Spleen (tissue), 11 donors: ENCODE results near the gene RHBDF2. TPM values are rescaled to one million over a fixed set of nuclear protein-coding genes. Genes with fewer than 3 reads are reported as not detected.
A peak's percentile ranks its signal among the peaks of the same experiment; 100 is the strongest.

Experiments used
- DNase-seq: peaks from one replicate; pipeline ENCODE4 v3.0.0-alpha.2; 2020
- H3K27ac ChIP-seq, 8 donors: fragments of 200-600 bp; sonication (generic) in 7 of 8; 1 replicate in 4 of 8; 2 replicates in 4 of 8; pipeline versions ENCODE4 v1.5.0 to v1.8.0; 2016 to 2021; ENCODE audit warnings: inconsistent platforms in 4 of 8, mild to moderate bottlenecking in 4 of 8, moderate library complexity in 1 of 8
- H3K27me3 ChIP-seq, 7 donors: fragments of 200-600 bp; sonication (generic) in 6 of 7; replicated peaks in 1 of 7; 1 replicate in 4 of 7; 2 replicates in 3 of 7; pipeline versions ENCODE4 v1.5.0 to v1.8.0; 2016 to 2021; ENCODE audit warnings: inconsistent platforms in 3 of 7, mild to moderate bottlenecking in 1 of 7
- H3K36me3 ChIP-seq, 6 donors: fragments of 200-600 bp; sonication (generic) in 5 of 6; 1 replicate in 4 of 6; 2 replicates in 2 of 6; pipeline versions ENCODE4 v1.5.0 to v1.8.0; 2016 to 2021; ENCODE audit warnings: inconsistent platforms in 2 of 6
- H3K4me1 ChIP-seq, 6 donors: fragments of 200-600 bp; sonication (generic) in 5 of 6; 1 replicate in 3 of 6; 2 replicates in 3 of 6; pipeline versions ENCODE4 v1.5.0 to v1.8.0; 2016 to 2021; ENCODE audit warnings: inconsistent platforms in 3 of 6
- H3K4me3 ChIP-seq, 8 donors: fragments of 200-600 bp; sonication (generic) in 7 of 8; 1 replicate in 4 of 8; 2 replicates in 4 of 8; pipeline versions ENCODE4 v1.5.0 to v1.8.0; 2016 to 2021; ENCODE audit warnings: inconsistent platforms in 4 of 8, mild to moderate bottlenecking in 4 of 8, moderate library complexity in 2 of 8
- H3K9me3 ChIP-seq, 8 donors: fragments of 200-600 bp; sonication (generic) in 7 of 8; 1 replicate in 4 of 8; 2 replicates in 4 of 8; pipeline versions ENCODE4 v1.5.0 to v1.8.0; 2016 to 2021; ENCODE audit warnings: inconsistent platforms in 4 of 8
- CTCF ChIP-seq, 11 experiments: fragments of 200-600 bp in 7 of 11; fragments of 450-650 bp in 4 of 11; sonication (generic) in 4 of 11; IDR thresholded peaks in 8 of 11; conservative IDR thresholded peaks in 3 of 11; 1 replicate in 7 of 11; 2 replicates in 4 of 11; pipeline versions ENCODE4 v1.4.0 to v1.8.0; 2016 to 2021; ENCODE audit warnings: antibody characterized with exemption in 11 of 11, inconsistent platforms in 4 of 11, mild to moderate bottlenecking in 1 of 11
- POLR2A ChIP-seq, 3 donors: fragments of 450-650 bp; IDR thresholded peaks; one replicate each; pipeline ENCODE4 v1.5.1; 2017; ENCODE audit warnings: antibody characterized with exemption in 3 of 3, mild to moderate bottlenecking in 1 of 3
- POLR2AphosphoS5 ChIP-seq, 3 donors: sonication (generic); formaldehyde crosslinking; IDR thresholded peaks; one replicate each; pipeline ENCODE4 v1.5.1; 2017; ENCODE audit warnings: antibody characterized with exemption in 3 of 3
- WGBS, 5 donors: extraction: QIAGEN DNeasy Blood & Tissue Kit in 3 of 5; methylation state at CpG; one replicate each; pipeline versions ENCODE4 v1.1.5 to v1.1.7; 2013 to 2018; 5-methylcytosine and 5-hydroxymethylcytosine counted together
- intact Hi-C: fragments of 100-400 bp; cut with DNase I; formaldehyde crosslinking; loops from one replicate; pipeline ENCODE4 v1.15.0; 2023; ENCODE audit warnings: low total_unique reads
- polyA plus RNA-seq, 3 donors: library from polyadenylated mRNA; stranded (reverse); fragments of 200-250 nt; gene quantifications; one replicate each; pipeline ENCODE4 v1.2.1, GENCODE V29; 2013
- total RNA-seq, 7 donors: library from RNA; depleted of rRNA in 3 of 7; stranded (reverse); fragments of >200 nt in 3 of 7; fragmentation: NEBNext Ultra II Directional in 4 of 7; extraction: Animal tissue kit (Norgen Biotek cat#: 25700) in 4 of 7; gene quantifications; one replicate each; pipeline versions ENCODE4 v1.1.0 to v1.2.1, GENCODE V29; 2016 to 2021
- donor health status: healthy with polysubstance abuse.
- donor health status: DM: no; HTN: no; CAD: no; lungs with moderate emphysema.
- donor health status: DM: no; HTN: no; CAD: no.
- donor health status: Bipolar disorder and iron deficiency.
- donor health status: healthy.
- donor health status: DM: no; HTN: no; CAD: no.
- donor health status: DM: yes; HTN: yes; CAD: no.

RHBDF2 gene
- total and polyA plus RNA-seq, 10 donors: 31.4 to 147 (median 97.9) TPM

- Histone ChIP-seq H3K27ac (peak overlapping the region in 5 of 8 donors; percentile 27 to 67 (median 45)), H3K27me3 (peaks cover 0 to 77% (median 22%) of the 10 kb centered on the region in 7 donors), H3K9me3 (no peaks in the 10 kb centered on the region), H3K4me1 (peaks cover 16 to 90% (median 66%) of the 10 kb centered on the region in 6 donors), H3K36me3 (no peaks in the 10 kb centered on the region), H3K4me3 (peak overlapping the region in 4 of 8 donors; percentile 13 to 55 (median 30))
- WGBS, 5 donors: 17 to 22% (median 21%) methylated on average over 20 to 27 of the region's 27 CpGs
- DNase-seq: peak; percentile 88
- TF ChIP-seq POLR2A (IDR thresholded peaks at IDR 0.05) (no peak), CTCF (IDR thresholded peaks at IDR 0.05 in 8 of 11, conservative IDR thresholded peaks at IDR 0.05 in 3 of 11) (peak in 4 of 11 experiments; percentile 24 to 38 (median 32)), POLR2AphosphoS5 (IDR thresholded peaks at IDR 0.05) (peak; percentile 50 to 68 (median 67))
- intact Hi-C loops: no loop called here
These were observed 39.4 kb upstream of the RHBDF2 start for GRCh38 chr17:76540381-76541300.

GRCh38 chr17:76539631-76540271 lies 38.5 kb upstream of the RHBDF2 start, which contains the start of gene PRCD:
Gene PRCD, plus strand, starts transcription at chr17:76540044. Its CDS starts 98 bp downstream, at chr17:76540142.
- WGBS, 5 donors: 76 to 86% (median 79%) methylated on average over 18 to 22 of the region's 22 CpGs
- H3K4me3 ChIP-seq: peak within 1 kb of the TSS in 4 of 8 donors; percentile 13 to 72 (median 30)
- intact Hi-C loops: no loop called here
- H3K9me3 ChIP-seq: no peaks in the 10 kb centered on the region
- DNase-seq: peak; percentile 74
- TF ChIP-seq CTCF (IDR thresholded peaks at IDR 0.05 in 8 of 11, conservative IDR thresholded peaks at IDR 0.05 in 3 of 11) (no peak), POLR2A (IDR thresholded peaks at IDR 0.05) (no peak), POLR2AphosphoS5 (IDR thresholded peaks at IDR 0.05) (no peak)
- peaks cover 11 to 90% (median 58%) of the 10 kb centered on the region in 6 donors for H3K4me1 ChIP-seq
- H3K27ac ChIP-seq: peak within 1 kb of the TSS in 6 of 8 donors; percentile 43 to 73 (median 62)
- peaks cover 0 to 75% (median 22%) of the 10 kb centered on the region in 7 donors for H3K27me3 ChIP-seq
- no peaks in the 10 kb centered on the region for H3K36me3 ChIP-seq

- no peaks in the 10 kb centered on the region for H3K36me3 ChIP-seq
- TF ChIP-seq POLR2A (IDR thresholded peaks at IDR 0.05) (no peak), POLR2AphosphoS5 (IDR thresholded peaks at IDR 0.05) (no peak), CTCF (IDR thresholded peaks at IDR 0.05 in 8 of 11, conservative IDR thresholded peaks at IDR 0.05 in 3 of 11) (no peak)
- H3K27me3 ChIP-seq: peaks cover 0 to 68% (median 22%) of the 10 kb centered on the region in 7 donors
- intact Hi-C loops: no loop called here
- H3K4me1 ChIP-seq: peaks cover 6 to 84% (median 52%) of the 10 kb centered on the region in 6 donors
- peak overlapping the region in 5 of 8 donors; percentile 61 to 73 (median 67) for H3K27ac ChIP-seq
- H3K4me3 ChIP-seq: peak overlapping the region in 1 of 8 donors; percentile 72
- H3K9me3 ChIP-seq: no peaks in the 10 kb centered on the region
- no peak for DNase-seq
- WGBS, 5 donors: 87 to 96% (median 89%) methylated on average over 8 to 9 of the region's 9 CpGs
These were observed 37.8 kb upstream of the RHBDF2 start for GRCh38 chr17:76538941-76539570.
